GM19452 (cell line): ENCODE data around the gene SRGAP1.

Experiments
- ATAC-seq: cut with Tn5 transposase; IDR thresholded peaks from one replicate; pipeline ENCODE4 v1.9.1; 2021; ENCODE audit not compliant: unreplicated experiment

The SRGAP1 gene

GRCh38 chr12:63934936-63935335 lies 90.4 kb downstream of the SRGAP1 start:
- ATAC-seq = no peak

- ATAC-seq = no peak
Observed at GRCh38 chr12:63935361-63935760, 90.9 kb downstream of the SRGAP1 start.

GRCh38 chr12:63937378-63938316 lies 93.1 kb downstream of the SRGAP1 start:
- ATAC-seq = no peak

- no peak for ATAC-seq
Observed at GRCh38 chr12:63940310-63941005, 96.0 kb downstream of the SRGAP1 start.

- no peak for ATAC-seq
Observed at GRCh38 chr12:63941166-63941800, 96.8 kb downstream of the SRGAP1 start.

- no peak for ATAC-seq
Observed at GRCh38 chr12:63941879-63942278, 97.4 kb downstream of the SRGAP1 start.

- ATAC-seq = no peak
Observed at GRCh38 chr12:63942464-63943241, 98.2 kb downstream of the SRGAP1 start.

- ATAC-seq = no peak
Observed at GRCh38 chr12:63944034-63944579, 99.6 kb downstream of the SRGAP1 start.

GRCh38 chr12:63944586-63945228 lies 100.2 kb downstream of the SRGAP1 start:
- no peak for ATAC-seq

- no peak for ATAC-seq
Observed at GRCh38 chr12:63945777-63946176, 101.3 kb downstream of the SRGAP1 start.

- no peak for ATAC-seq
Observed at GRCh38 chr12:63948211-63948610, 103.7 kb downstream of the SRGAP1 start.

- ATAC-seq = no peak
Observed at GRCh38 chr12:63949902-63950301, 105.4 kb downstream of the SRGAP1 start.

GRCh38 chr12:63952995-63953394 lies 108.5 kb downstream of the SRGAP1 start:
- no peak for ATAC-seq

- no peak for ATAC-seq
Observed at GRCh38 chr12:63955831-63956666, 111.5 kb downstream of the SRGAP1 start.

GRCh38 chr12:63957496-63957895 lies 113.0 kb downstream of the SRGAP1 start:
- no peak for ATAC-seq

GRCh38 chr12:63958876-63959580 lies 114.5 kb downstream of the SRGAP1 start:
- no peak for ATAC-seq

- no peak for ATAC-seq
Observed at GRCh38 chr12:63961048-63961447, 116.5 kb downstream of the SRGAP1 start.

- no peak for ATAC-seq
Observed at GRCh38 chr12:63961543-63961942, 117.0 kb downstream of the SRGAP1 start.

- no peak for ATAC-seq
Observed at GRCh38 chr12:63963868-63964267, 119.4 kb downstream of the SRGAP1 start.
